Gastroesophageal sphincter (tissue), 4 donors: ENCODE measurements around the gene ZIC4. TPM values are rescaled to one million over a fixed set of nuclear protein-coding genes. Genes with fewer than 3 reads are reported as not detected.

Experiments used
- ATAC-seq: fragments of 150-250 bp; one replicate; pipeline ENCODE4 v1.9.1; 2016; ENCODE audit warnings: mild to moderate bottlenecking, moderate library complexity
- H3K27ac ChIP-seq, 4 donors: fragments of 200-600 bp; sonication (generic) in 3 of 4; 1 replicate in 3 of 4; 2 replicates in 1 of 4; pipeline ENCODE4 v1.5.1; 2016 to 2019
- H3K27me3 ChIP-seq: fragments of 200-600 bp; sonication (generic); one replicate; pipeline ENCODE4 v1.5.1; 2019
- H3K36me3 ChIP-seq, 2 donors: fragments of 200-600 bp; sonication (generic); one replicate each; pipeline ENCODE4 v1.5.1; 2019; ENCODE audit warnings: control low read depth in 1 of 2
- H3K4me1 ChIP-seq, 3 donors: fragments of 200-600 bp; sonication (generic); 1 replicate in 2 of 3; 2 replicates in 1 of 3; pipeline ENCODE4 v1.5.1; 2016 to 2019; ENCODE audit warnings: control low read depth in 2 of 3
- H3K4me3 ChIP-seq, 2 donors: fragments of 200-600 bp; sonication (generic); one replicate each; pipeline ENCODE4 v1.5.1; 2019; ENCODE audit warnings: mild to moderate bottlenecking in 1 of 2, moderate library complexity in 1 of 2
- H3K9me3 ChIP-seq, 3 donors: fragments of 200-600 bp; sonication (generic); one replicate each; pipeline ENCODE4 v1.5.1; 2017 to 2019; ENCODE audit warnings: control low read depth in 2 of 3
- CTCF ChIP-seq, 4 experiments: fragments of 200-600 bp in 2 of 4; fragments of 450-650 bp in 2 of 4; sonication (generic) in 1 of 4; IDR thresholded peaks; one replicate each; pipeline ENCODE4 v1.5.1; 2017 to 2019; ENCODE audit warnings: antibody characterized with exemption in 4 of 4, mild to moderate bottlenecking in 2 of 4, moderate library complexity in 2 of 4
- EP300 ChIP-seq: sonication (generic); formaldehyde crosslinking; IDR thresholded peaks from one replicate; pipeline ENCODE4 v1.6.1; 2017; ENCODE audit warnings: antibody characterized with exemption, mild to moderate bottlenecking
- POLR2A ChIP-seq, 2 donors: fragments of 450-650 bp; IDR thresholded peaks; one replicate each; pipeline ENCODE4 v1.6.1; 2017; ENCODE audit warnings: antibody characterized with exemption in 2 of 2, mild to moderate bottlenecking in 2 of 2, moderate library complexity in 1 of 2
- POLR2AphosphoS5 ChIP-seq: sonication (generic); formaldehyde crosslinking; IDR thresholded peaks from one replicate; pipeline ENCODE4 v1.6.1; 2017; ENCODE audit warnings: antibody characterized with exemption
- WGBS, 2 donors: methylation state at CpG; one replicate each; pipeline ENCODE4 v1.1.5; 2018; ENCODE audit warnings: low coverage in 1 of 2; 5-methylcytosine and 5-hydroxymethylcytosine counted together
- total RNA-seq, 4 donors: library from RNA; depleted of rRNA; stranded (reverse); fragments of >200 nt; gene quantifications; one replicate each; pipeline ENCODE4 v1.1.0, GENCODE V29; 2016

The ZIC4 gene
- total RNA-seq, 4 donors from 2014 or later, result 0.13 TPM; not detected in 3

- Histone ChIP-seq H3K4me1 (peaks cover 0 to 64% (median 31%) of the 10 kb centered on the region in 3 donors), H3K27me3 (peaks cover 100% of the 10 kb centered on the region), H3K36me3 (no peaks in the 10 kb centered on the region), H3K9me3 (peaks cover 0 to 27% (median 0%) of the 10 kb centered on the region in 3 donors), H3K4me3 (no peak overlapping the region), H3K27ac (no peak overlapping the region)
- TF ChIP-seq CTCF (IDR thresholded peaks at IDR 0.05) (no peak), EP300 (no peak), POLR2AphosphoS5 (no peak), POLR2A (IDR thresholded peaks at IDR 0.05) (no peak)
- no peak for ATAC-seq
- WGBS, 2 donors, result 8 to 18% methylated on average over 11 to 17 of the region's 20 CpGs
These were observed 5.5 kb upstream of the ZIC4 start for GRCh38 chr3:147411815-147412241.

GRCh38 chr3:147411238-147411814 lies 5.0 kb upstream of the ZIC4 start:
- Histone ChIP-seq H3K36me3 (no peaks in the 10 kb centered on the region), H3K27me3 (peaks cover 100% of the 10 kb centered on the region), H3K4me1 (peaks cover 0 to 64% (median 31%) of the 10 kb centered on the region in 3 donors), H3K4me3 (peak overlapping the region in 1 of 2 donors; percentile 39), H3K9me3 (peaks cover 0 to 27% (median 0%) of the 10 kb centered on the region in 3 donors), H3K27ac (no peak overlapping the region)
- no peak for ATAC-seq
- WGBS, 2 donors, result 7 to 10% methylated on average over 11 to 13 of the region's 14 CpGs
- no peak for TF ChIP-seq POLR2A (IDR thresholded peaks at IDR 0.05)
- no peak for TF ChIP-seq POLR2AphosphoS5
- TF ChIP-seq CTCF (IDR thresholded peaks at IDR 0.05), result no peak
- no peak for TF ChIP-seq EP300

GRCh38 chr3:147410526-147411237 lies 4.3 kb upstream of the ZIC4 start:
- Histone ChIP-seq H3K4me3 (peak overlapping the region in 1 of 2 donors; percentile 39), H3K4me1 (peaks cover 0 to 64% (median 31%) of the 10 kb centered on the region in 3 donors), H3K27ac (no peak overlapping the region), H3K36me3 (no peaks in the 10 kb centered on the region), H3K9me3 (peaks cover 0 to 23% (median 0%) of the 10 kb centered on the region in 3 donors), H3K27me3 (peaks cover 100% of the 10 kb centered on the region)
- TF ChIP-seq POLR2AphosphoS5, result no peak
- no peak for TF ChIP-seq CTCF (IDR thresholded peaks at IDR 0.05)
- TF ChIP-seq POLR2A (IDR thresholded peaks at IDR 0.05), result no peak
- no peak for TF ChIP-seq EP300
- 0% methylated on average over 1 to 8 of the region's 61 CpGs for WGBS, 2 donors
- ATAC-seq, result peak; percentile 6

- H3K27me3 ChIP-seq, result peaks cover 100% of the 10 kb centered on the region
- H3K4me3 ChIP-seq, result peak overlapping the region in 1 of 2 donors; percentile 39
- peaks cover 0 to 64% (median 31%) of the 10 kb centered on the region in 3 donors for H3K4me1 ChIP-seq
- peaks cover 0 to 18% (median 0%) of the 10 kb centered on the region in 3 donors for H3K9me3 ChIP-seq
- H3K27ac ChIP-seq, result no peak overlapping the region
- no peak for ATAC-seq
- no peak for TF ChIP-seq EP300
- TF ChIP-seq POLR2AphosphoS5, result no peak
- no CpG with 5 or more reads among the region's 52 CpGs for WGBS, 2 donors
- no peaks in the 10 kb centered on the region for H3K36me3 ChIP-seq
These were observed 3.8 kb upstream of the ZIC4 start for GRCh38 chr3:147410116-147410525.

GRCh38 chr3:147409143-147410115 lies 3.1 kb upstream of the ZIC4 start, which contains the start of gene ZIC1:
Gene ZIC1, plus strand, starts transcription at chr3:147409365. Its CDS starts 748 bp downstream, at chr3:147410113.
- Histone ChIP-seq H3K9me3 (peaks cover 0 to 12% (median 0%) of the 10 kb centered on the region in 3 donors), H3K27ac (no peak within 1 kb of the TSS), H3K36me3 (no peaks in the 10 kb centered on the region), H3K4me3 (peak within 1 kb of the TSS in 1 of 2 donors; percentile 39), H3K27me3 (peaks cover 100% of the 10 kb centered on the region), H3K4me1 (peaks cover 0 to 64% (median 31%) of the 10 kb centered on the region in 3 donors)
- whole genome bisulfite sequencing, 2 donors, result 10 to 11% methylated on average over 2 to 31 of the region's 80 CpGs
- TF ChIP-seq CTCF (IDR thresholded peaks at IDR 0.05), result no peak
- no peak for ATAC-seq
